ENCODE results near the gene LILRA2.

Gene LILRA2

DNA sequence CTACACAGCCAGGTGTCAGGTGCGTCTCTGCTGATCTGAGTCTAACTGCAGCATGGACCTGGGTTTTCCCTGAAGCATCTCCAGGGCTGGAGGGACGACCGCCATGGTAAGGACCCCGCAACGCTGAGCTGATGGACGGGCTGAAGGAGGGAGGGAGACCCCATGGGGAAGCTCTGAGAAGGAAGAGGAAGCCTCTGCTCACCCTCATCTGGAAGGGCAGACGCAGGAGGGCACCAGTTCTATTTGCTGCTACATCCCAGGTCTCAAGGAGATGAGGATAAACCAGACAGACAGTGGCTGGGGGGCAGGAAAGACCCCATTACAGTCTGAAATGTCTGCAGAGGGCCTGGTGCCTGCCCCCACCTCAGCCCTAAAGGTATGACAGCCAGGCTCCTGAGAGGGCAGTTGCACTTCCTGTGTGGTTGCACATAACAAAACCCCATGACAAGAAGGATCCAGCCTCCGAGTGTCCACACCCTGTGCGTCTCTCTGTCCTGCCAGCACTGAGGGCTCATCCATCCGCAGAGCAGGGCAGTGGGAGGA lies at the start of gene LILRA2:
Gene LILRA2 (plus strand): TSS at position 461 of the 543 bp plus-strand sequence. CDS start 89 bp downstream, outside the sequence.
- H3K27ac ChIP-seq: no peak within 1 kb of the TSS
- TF ChIP-seq ZFX (IDR thresholded peaks at IDR 0.05): no peak
- TF ChIP-seq, protein P1, sequence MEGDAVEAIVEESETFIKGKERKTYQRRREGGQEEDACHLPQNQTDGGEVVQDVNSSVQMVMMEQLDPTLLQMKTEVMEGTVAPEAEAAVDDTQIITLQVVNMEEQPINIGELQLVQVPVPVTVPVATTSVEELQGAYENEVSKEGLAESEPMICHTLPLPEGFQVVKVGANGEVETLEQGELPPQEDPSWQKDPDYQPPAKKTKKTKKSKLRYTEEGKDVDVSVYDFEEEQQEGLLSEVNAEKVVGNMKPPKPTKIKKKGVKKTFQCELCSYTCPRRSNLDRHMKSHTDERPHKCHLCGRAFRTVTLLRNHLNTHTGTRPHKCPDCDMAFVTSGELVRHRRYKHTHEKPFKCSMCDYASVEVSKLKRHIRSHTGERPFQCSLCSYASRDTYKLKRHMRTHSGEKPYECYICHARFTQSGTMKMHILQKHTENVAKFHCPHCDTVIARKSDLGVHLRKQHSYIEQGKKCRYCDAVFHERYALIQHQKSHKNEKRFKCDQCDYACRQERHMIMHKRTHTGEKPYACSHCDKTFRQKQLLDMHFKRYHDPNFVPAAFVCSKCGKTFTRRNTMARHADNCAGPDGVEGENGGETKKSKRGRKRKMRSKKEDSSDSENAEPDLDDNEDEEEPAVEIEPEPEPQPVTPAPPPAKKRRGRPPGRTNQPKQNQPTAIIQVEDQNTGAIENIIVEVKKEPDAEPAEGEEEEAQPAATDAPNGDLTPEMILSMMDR (conservative IDR thresholded peaks at IDR 0.05): no peak

DNA sequence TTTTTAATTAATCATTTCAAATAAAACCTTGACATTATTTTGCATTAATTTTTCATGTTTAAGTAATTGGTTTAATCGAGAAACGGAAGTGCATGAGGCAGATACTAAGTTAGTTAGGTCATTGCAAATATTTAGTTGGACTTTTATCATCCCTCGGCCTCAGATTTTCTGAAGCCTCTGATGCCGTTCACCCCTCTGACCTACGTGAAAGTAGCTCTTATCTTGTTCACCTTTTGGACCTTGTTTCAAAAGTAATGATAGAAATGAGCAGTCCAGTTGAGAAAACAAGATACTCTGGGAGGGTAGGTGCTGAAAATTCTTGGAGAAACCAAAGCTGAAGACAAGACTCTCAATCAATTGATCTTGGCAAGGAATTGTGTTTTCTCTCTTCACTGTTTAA lies 48.0 kb upstream of the LILRA2 start:
- H3K27ac ChIP-seq: no peak overlapping the region
- no peak for TF ChIP-seq ZFX (IDR thresholded peaks at IDR 0.05)
- TF ChIP-seq, protein P1 (conservative IDR thresholded peaks at IDR 0.05): no peak

DNA sequence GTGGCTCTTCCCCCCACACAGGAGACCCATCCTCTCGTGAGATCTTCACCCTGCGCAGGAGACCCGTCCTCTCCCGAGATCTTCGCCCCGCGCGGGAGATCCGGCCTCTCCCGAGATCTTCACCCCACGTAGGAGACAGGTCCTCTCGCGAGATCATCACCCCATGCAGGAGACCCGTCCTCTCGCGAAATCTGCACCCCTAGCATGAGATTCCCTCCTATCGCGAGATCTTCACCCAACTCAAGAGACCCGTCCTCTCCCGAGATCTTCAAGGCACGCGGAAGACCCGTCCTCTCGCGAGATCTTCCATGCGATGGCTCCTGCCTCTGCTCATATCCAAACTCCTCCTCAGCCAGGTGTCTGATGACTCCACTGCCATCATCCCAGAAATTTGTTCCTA lies 46.6 kb upstream of the LILRA2 start:
- no peak for TF ChIP-seq ZFX (IDR thresholded peaks at IDR 0.05)
- TF ChIP-seq, protein P1 (conservative IDR thresholded peaks at IDR 0.05): no peak
- no peak overlapping the region for H3K27ac ChIP-seq

DNA sequence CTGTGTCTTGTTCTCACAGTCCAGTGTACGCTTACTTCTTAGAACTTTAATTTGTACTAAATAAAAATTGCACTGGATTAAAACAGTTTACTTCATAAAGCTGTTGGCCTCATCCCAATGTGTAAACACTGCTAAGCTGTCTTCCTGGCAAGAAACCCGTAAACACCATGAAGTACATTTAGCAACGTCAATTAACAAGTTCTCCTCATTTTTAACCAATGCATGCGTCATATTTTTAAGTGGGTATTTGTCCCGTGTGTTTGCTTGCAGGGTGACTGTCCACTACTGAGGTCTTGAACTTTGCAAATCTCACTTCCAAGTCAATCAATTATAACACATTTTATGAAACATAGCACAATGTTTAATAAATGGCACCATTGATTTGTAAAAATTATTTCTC lies 42.7 kb upstream of the LILRA2 start:
- H3K27ac ChIP-seq: no peak overlapping the region
- TF ChIP-seq ZFX (IDR thresholded peaks at IDR 0.05): no peak
- TF ChIP-seq, protein P1 (conservative IDR thresholded peaks at IDR 0.05): no peak

DNA sequence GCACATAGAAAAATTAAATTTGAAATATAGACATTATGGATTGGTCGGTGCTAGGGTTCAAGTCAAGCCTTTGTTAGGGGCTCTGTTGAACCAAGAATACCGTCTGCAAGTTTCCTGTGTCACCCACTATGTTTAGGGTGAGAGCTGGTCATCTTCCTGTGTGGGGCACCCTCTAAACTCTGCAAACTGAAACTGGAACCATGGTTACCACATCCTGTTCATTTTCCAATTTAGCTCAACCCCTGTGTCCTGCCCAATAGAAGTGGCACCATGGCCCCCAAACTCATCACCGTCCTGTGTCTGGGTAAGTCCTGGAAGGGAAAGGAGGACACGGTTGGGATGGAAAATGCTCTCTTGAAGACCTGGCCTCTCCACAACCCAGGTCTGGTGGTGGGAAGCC lies 41.1 kb upstream of the LILRA2 start:
- TF ChIP-seq, protein P1 (conservative IDR thresholded peaks at IDR 0.05): no peak
- TF ChIP-seq ZFX (IDR thresholded peaks at IDR 0.05): no peak
- H3K27ac ChIP-seq: no peak overlapping the region

DNA sequence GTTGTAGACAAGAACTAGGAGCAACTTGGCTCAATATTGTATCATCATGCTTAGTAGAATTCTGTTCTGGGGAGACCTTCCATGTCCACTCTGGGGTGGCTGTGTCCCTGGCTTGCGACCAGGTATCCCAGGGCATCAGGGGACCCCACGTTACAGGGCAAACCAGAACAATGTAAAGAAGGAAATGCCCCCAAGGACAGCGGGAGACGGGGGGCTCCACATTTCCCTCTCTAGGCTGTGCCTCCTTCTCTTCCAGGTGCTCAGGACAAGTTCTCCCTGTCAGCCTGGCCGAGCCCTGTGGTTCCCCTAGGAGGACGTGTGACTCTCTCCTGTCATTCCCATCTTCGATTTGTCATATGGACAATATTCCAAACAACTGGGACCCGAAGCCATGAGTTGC lies 40.1 kb upstream of the LILRA2 start:
- no peak overlapping the region for H3K27ac ChIP-seq
- TF ChIP-seq, protein P1 (conservative IDR thresholded peaks at IDR 0.05): no peak
- TF ChIP-seq ZFX (IDR thresholded peaks at IDR 0.05): no peak

DNA sequence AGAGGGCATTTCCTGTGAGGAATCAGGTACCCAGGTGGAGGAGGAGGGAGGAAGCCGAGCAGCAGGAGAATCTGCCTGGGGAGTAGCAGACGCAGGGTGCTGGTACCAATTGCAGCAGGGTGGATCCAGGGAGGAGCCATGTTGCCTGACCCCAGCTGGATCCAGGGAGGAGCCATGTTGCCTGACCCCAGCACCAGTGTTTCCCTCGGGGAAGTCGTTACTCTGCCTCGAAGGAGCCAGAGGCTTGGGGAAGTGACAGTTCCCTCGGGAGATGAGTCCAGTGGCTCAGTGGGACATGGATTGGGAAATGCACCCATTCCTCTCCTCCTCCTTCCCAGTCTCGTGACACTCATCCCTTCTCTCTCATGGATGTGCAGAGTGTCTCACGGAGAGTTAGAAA lies 39.4 kb upstream of the LILRA2 start:
- no peak overlapping the region for H3K27ac ChIP-seq
- TF ChIP-seq, protein P1 (conservative IDR thresholded peaks at IDR 0.05): no peak
- TF ChIP-seq ZFX (IDR thresholded peaks at IDR 0.05): no peak

Data from C4-2B (cell line).